OCI-LY7 (cell line): ENCODE data around the gene TMEM53.

ENCODE experiments used
- CTCF ChIP-seq: fragments of 200-600 bp; sonication (generic); conservative IDR thresholded peaks from 2 replicates; pipeline ENCODE4 v1.5.1; 2014; ENCODE audit warnings: mild to moderate bottlenecking, antibody characterized with exemption, low read length, moderate library complexity, mixed read lengths
- EZH2phosphoT487 ChIP-seq: fragments of 200-600 bp; sonication (generic); IDR thresholded peaks from 2 replicates; pipeline ENCODE4 v1.6.1; 2018; ENCODE audit warnings: low read depth, borderline replicate concordance, mild to moderate bottlenecking, mixed run types, antibody characterized with exemption, low read length, moderate library complexity, mixed read lengths

GRCh38 chr1:44673675-44674112 is 587 bp downstream of the TMEM53 start:
- TF ChIP-seq CTCF (no peak), EZH2phosphoT487 (no peak)
